ENCODE results near the gene NCEH1.
A peak's percentile ranks its signal among the peaks of the same experiment; 100 is the strongest.

The NCEH1 gene

DNA sequence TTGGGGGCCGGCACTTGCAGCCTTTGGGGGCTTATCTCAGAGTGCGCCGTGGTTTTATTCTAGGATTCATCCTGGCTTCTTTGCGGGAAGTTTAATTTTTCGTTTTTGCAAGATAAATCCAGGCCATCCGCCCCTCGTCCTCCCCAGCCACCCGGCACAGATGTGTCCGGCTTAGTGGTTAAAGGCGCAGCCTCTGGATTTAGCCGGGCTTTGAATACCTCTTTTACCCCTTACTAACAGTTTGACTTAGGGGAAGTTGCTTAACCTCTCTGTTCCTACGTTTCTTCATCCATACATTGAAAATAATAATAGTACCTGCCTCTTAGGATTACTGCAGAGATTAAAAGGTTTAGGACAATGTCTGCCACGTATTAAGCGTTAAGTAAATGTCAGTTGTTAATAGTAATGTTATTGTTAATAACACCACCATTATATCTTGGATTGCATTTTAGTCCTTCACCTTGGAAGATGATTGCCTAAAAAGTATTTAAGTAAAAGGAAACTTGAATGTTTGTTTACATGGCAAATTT is 40.4 kb upstream of the NCEH1 start:
- TF ChIP-seq, protein P1, sequence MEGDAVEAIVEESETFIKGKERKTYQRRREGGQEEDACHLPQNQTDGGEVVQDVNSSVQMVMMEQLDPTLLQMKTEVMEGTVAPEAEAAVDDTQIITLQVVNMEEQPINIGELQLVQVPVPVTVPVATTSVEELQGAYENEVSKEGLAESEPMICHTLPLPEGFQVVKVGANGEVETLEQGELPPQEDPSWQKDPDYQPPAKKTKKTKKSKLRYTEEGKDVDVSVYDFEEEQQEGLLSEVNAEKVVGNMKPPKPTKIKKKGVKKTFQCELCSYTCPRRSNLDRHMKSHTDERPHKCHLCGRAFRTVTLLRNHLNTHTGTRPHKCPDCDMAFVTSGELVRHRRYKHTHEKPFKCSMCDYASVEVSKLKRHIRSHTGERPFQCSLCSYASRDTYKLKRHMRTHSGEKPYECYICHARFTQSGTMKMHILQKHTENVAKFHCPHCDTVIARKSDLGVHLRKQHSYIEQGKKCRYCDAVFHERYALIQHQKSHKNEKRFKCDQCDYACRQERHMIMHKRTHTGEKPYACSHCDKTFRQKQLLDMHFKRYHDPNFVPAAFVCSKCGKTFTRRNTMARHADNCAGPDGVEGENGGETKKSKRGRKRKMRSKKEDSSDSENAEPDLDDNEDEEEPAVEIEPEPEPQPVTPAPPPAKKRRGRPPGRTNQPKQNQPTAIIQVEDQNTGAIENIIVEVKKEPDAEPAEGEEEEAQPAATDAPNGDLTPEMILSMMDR (IDR thresholded peaks at IDR 0.05; ENCODE audit: poor library complexity, severe bottlenecking), result no peak
- ATAC-seq (ENCODE audit: low read depth), result no peak

DNA sequence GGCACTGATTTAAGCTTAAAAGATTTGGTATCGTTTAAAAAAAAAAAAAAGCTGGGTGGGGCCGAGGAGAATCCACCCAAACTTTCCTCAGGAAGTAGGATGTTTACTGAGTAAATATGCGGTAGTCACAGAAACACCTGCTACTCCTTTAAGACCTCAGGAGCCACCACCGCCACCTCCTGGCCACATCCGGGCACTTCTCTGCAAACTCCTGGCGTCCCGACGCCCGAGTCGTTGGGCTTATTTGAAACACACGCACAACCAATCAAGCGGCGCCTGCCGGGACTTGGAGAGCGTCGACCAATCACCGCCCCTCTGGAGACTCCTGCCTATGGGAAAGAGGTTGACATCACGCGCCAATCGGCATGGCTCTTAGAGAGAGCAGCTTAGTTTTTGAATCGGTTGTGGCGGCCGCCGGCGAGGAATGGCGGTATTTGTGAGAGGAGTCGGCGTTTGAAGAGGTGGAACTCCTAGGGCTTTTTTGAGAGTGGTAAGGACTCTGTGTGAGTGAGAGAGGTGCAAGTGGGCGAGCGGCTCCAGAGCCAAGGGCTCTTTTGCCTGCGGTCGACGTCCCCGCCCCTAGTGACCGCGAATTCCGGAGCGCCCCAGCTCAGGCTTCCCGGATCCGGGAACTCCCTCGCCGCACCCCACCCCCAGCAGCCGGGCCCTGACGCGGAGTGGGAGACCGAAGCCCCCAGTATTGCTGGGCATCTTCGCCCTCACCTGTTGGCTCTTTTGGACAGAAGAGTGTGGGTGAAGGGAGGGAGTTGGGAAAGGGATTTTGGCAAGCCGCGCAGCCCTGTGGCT is 39.7 kb upstream of the NCEH1 start, which contains the start of gene ECT2:
TSS of gene ECT2 (plus strand) at position 359 of the 807 bp plus-strand sequence. CDS start 3,805 bp downstream, outside the sequence.
- Histone ChIP-seq H3K4me1 (ENCODE audit: insufficient read depth, poor library complexity, severe bottlenecking) (peaks cover 27% of the 10 kb centered on the region), H3K36me3 (ENCODE audit: low read depth) (peaks cover 35% of the 10 kb centered on the region), H3K9me3 (ENCODE audit: severe bottlenecking) (no peaks in the 10 kb centered on the region), H3K27ac (ENCODE audit: poor library complexity, severe bottlenecking) (peak within 1 kb of the TSS; percentile 96), H3K4me3 (ENCODE audit: severe bottlenecking) (peak within 1 kb of the TSS; percentile 72), H3K27me3 (ENCODE audit: insufficient read depth, poor library complexity, severe bottlenecking) (no peaks in the 10 kb centered on the region)
- TF ChIP-seq, protein P1 (IDR thresholded peaks at IDR 0.05; ENCODE audit: poor library complexity, severe bottlenecking), result peak; percentile 93
- ATAC-seq (ENCODE audit: low read depth), result peak; percentile 97
- DNase-seq (ENCODE audit: low spot score), result peak; percentile 99

More for the DNA sequence above, 40.4 kb upstream of the NCEH1 start:
- peaks cover 41% of the 10 kb centered on the region for H3K36me3 ChIP-seq (ENCODE audit: low read depth)
- H3K4me3 ChIP-seq (ENCODE audit: severe bottlenecking), result peak overlapping the region; percentile 72
- peaks cover 27% of the 10 kb centered on the region for H3K4me1 ChIP-seq (ENCODE audit: insufficient read depth, poor library complexity, severe bottlenecking)
- H3K9me3 ChIP-seq (ENCODE audit: severe bottlenecking), result no peaks in the 10 kb centered on the region
- H3K27me3 ChIP-seq (ENCODE audit: insufficient read depth, poor library complexity, severe bottlenecking), result no peaks in the 10 kb centered on the region
- H3K27ac ChIP-seq (ENCODE audit: poor library complexity, severe bottlenecking), result peak overlapping the region; percentile 96
- no peak for DNase-seq (ENCODE audit: low spot score)

DNA sequence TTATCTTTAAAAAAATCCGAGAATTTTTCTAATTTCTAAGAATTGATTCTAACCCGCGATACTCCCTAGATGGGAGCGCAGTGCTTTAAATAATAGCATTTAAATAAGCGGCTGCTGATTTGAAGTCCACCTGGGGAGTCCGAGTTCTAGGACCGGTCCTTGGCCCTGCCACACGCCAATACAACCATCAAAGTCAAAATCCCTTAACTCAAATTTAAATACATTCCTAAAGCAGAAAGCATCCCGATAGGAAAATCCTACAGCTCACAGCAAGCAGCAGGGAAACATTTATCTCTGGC is 39.2 kb upstream of the NCEH1 start:
- DNase-seq (ENCODE audit: low spot score) (no peak), ATAC-seq (ENCODE audit: low read depth) (no peak)
- Histone ChIP-seq H3K4me1 (ENCODE audit: insufficient read depth, poor library complexity, severe bottlenecking) (peaks cover 27% of the 10 kb centered on the region), H3K36me3 (ENCODE audit: low read depth) (peaks cover 29% of the 10 kb centered on the region), H3K27me3 (ENCODE audit: insufficient read depth, poor library complexity, severe bottlenecking) (no peaks in the 10 kb centered on the region), H3K9me3 (ENCODE audit: severe bottlenecking) (no peaks in the 10 kb centered on the region), H3K27ac (ENCODE audit: poor library complexity, severe bottlenecking) (peak overlapping the region; percentile 96), H3K4me3 (ENCODE audit: severe bottlenecking) (peak overlapping the region; percentile 18)
- TF ChIP-seq, protein P1 (IDR thresholded peaks at IDR 0.05; ENCODE audit: poor library complexity, severe bottlenecking), result no peak

DNA sequence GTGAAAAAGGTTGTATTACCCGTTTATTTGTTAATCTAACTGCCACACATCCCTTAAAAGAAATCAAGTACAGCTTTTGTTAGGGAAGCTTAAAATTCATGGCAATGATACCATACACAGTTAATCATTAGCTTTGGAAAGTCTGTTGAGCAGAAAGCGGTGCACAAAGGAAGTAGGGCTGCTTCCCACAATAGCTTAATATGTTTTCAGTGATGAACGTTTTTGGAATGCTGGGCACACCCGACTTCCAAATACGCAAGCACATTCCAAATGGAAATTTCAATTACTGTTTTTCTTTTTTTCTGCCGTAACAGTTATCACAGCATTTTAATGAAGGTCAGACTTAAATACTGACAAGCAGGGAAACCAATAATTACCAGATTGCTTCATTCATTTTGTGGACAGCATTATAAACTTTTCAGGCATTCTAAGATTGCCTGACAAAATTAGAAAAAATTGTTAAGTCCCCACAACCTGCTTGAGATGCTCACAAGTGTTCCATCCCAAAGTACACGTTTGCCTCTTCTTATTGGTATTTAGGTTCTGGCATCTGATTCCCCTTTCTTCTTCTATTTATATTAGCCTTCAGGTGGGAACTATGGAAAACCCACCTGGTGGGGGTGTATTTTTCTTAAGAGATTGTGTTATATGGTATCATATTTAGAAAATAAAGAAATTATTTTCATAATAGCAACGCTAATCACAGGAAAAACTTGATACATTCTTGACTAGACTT is 38.5 kb upstream of the NCEH1 start:
- peak overlapping the region; percentile 18 for H3K4me3 ChIP-seq (ENCODE audit: severe bottlenecking)
- H3K9me3 ChIP-seq (ENCODE audit: severe bottlenecking), result no peaks in the 10 kb centered on the region
- DNase-seq (ENCODE audit: low spot score), result peak; percentile 75
- H3K27ac ChIP-seq (ENCODE audit: poor library complexity, severe bottlenecking), result peak overlapping the region; percentile 96
- H3K4me1 ChIP-seq (ENCODE audit: insufficient read depth, poor library complexity, severe bottlenecking), result peaks cover 27% of the 10 kb centered on the region
- no peaks in the 10 kb centered on the region for H3K27me3 ChIP-seq (ENCODE audit: insufficient read depth, poor library complexity, severe bottlenecking)
- H3K36me3 ChIP-seq (ENCODE audit: low read depth), result peaks cover 23% of the 10 kb centered on the region
- TF ChIP-seq, protein P1 (IDR thresholded peaks at IDR 0.05; ENCODE audit: poor library complexity, severe bottlenecking), result no peak
- peak; percentile 61 for ATAC-seq (ENCODE audit: low read depth)
